Mesenteric fat pad (tissue), 1 donor: Measurements from ENCODE around the gene PPM1L. TPM values are rescaled to one million over a fixed set of nuclear protein-coding genes. Genes with fewer than 3 reads are reported as not detected.
A peak's percentile ranks its signal among the peaks of the same experiment; 100 is the strongest.
"Not testable (repeated sequence)": the region's sequence is repeated elsewhere in the genome, so short reads cannot be mapped to it uniquely, and the experiment has no call there.

Experiments
- DNase-seq: peaks from one replicate; pipeline ENCODE4 v3.0.0-alpha.2; 2020; ENCODE audit warnings: low spot score
- long read RNA-seq: library from polyadenylated mRNA; unstranded; transcript quantifications from one replicate; pipeline ENCODE4 v2.0.0, GENCODE V29; 2020
- total RNA-seq: library from RNA; stranded (reverse); fragmentation: NEBNext Ultra II Directional; extraction: Animal tissue kit (Norgen Biotek cat#: 25700); gene quantifications from one replicate; pipeline ENCODE4 v1.2.1, GENCODE V29; 2021
- donor health status: DM: yes; HTN: yes; CAD: no.

The PPM1L gene
- total RNA-seq: 12.7 TPM
- long read RNA-seq, partial matches to known transcripts: 0 of 3 reads
- long read RNA-seq, other reads (novel, unspliced or antisense): 3 of 3 reads

GRCh38 chr3:160755776-160756304 lies at the start of gene PPM1L:
PPM1L (plus strand) TSS chr3:160756231.
- DNase-seq: peak; percentile 91

- no peak for DNase-seq
These were observed 48.7 kb upstream of the PPM1L start for GRCh38 chr3:160707187-160707794.

- DNase-seq: no peak
These were observed 46.4 kb upstream of the PPM1L start for GRCh38 chr3:160709477-160710182.

GRCh38 chr3:160713144-160713543 lies 42.9 kb upstream of the PPM1L start:
- not testable (repeated sequence) for DNase-seq

GRCh38 chr3:160719710-160720109 lies 36.3 kb upstream of the PPM1L start:
- DNase-seq: no peak

GRCh38 chr3:160720123-160720746 lies 35.8 kb upstream of the PPM1L start:
- DNase-seq: no peak

DNA sequence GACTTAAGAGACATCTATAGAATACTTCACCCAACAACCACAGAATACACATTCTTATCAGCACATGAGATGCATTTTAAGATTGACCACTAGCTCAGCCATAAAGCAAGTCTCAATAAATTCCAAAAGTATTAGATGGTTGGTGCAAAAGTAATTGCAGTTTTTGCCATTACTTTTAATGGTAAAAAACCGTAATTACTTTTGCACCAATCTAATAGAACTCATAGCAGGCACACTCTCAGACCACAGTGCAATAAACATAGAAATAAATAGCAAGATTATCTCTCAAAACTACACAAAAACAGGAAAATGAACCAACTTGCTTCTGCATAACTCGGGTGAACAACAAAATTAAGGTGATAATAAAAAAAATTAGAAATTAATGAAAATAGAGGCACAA lies 33.7 kb upstream of the PPM1L start:
- DNase-seq: no peak

- DNase-seq: no peak
These were observed 30.7 kb upstream of the PPM1L start for GRCh38 chr3:160725338-160725737.

DNA sequence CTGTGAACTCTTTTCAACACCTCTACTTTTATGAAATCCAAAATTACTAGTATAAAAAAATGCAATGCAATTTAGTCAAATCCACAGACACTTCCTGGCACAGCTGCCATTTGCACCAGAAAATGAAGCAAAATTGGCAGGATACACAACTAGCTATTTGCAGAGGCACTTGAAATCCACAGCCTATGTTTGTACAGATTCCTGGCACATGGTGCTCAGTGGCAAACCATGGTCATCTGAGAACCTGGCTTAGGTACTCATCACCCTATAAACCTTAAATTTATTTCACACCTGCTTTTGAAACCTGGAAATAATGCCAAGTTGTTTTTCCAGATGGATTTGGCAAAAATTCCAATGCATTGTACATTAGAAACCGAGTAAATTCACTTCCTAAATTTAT lies 20.2 kb upstream of the PPM1L start:
- DNase-seq: no peak

DNA sequence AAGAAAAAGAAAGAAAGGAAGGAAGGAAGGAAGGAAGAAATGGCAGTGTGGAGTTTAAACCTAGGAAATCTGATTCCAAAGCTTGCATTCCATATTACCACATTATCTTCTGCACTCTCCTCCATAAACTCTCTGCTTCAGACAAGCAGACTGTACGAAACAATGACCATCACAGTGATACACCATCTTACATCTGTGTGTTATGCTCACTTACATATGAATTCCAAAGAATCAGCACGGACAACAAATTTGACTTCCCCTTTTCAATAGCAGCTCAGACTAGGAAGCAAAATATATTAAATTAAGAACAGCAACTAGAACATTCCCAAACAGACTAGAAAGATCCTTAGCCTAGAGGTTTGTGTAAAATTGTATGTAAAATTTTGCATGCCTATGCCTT lies 18.0 kb upstream of the PPM1L start:
- no peak for DNase-seq

GRCh38 chr3:160739079-160739478 lies 17.0 kb upstream of the PPM1L start:
- DNase-seq: no peak

DNA sequence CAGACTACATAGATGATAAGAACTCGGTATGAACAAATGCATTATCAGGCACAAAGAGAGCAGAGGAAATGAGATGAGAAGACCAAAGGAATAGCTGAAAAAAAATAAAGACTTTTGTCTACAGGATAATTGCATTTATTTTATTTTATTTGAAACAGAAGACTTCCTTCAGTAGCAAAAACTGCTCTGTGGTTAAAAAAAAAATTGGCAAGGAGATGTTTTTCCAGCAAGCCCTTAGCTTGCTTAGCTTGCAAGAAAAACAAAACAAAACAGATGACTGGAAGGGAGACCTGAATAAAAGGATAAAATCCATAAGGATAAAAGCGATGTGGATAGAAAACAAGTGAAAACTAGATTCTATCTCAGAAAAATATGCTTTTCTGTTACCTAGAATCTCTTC lies 9.1 kb upstream of the PPM1L start:
- DNase-seq: no peak

DNA sequence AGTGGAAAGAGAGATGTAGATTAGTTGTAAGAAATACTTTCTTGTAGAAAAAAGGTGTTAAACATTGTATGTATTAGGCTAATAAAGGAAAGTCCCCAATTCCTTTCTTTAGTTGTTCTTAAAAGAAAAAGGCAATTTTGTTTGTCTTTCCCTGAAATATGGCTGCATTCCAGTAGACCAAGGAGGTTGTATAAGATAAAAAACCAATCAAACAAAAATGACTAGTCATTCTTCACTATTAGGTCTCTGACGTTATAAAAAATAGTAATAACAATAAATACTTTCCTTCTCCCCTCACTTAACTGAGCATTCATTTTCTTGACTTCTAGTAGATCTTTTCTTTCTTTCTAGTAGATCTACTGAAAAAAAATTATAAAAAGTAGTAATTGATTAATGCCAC lies 8.6 kb upstream of the PPM1L start:
- no peak for DNase-seq

DNA sequence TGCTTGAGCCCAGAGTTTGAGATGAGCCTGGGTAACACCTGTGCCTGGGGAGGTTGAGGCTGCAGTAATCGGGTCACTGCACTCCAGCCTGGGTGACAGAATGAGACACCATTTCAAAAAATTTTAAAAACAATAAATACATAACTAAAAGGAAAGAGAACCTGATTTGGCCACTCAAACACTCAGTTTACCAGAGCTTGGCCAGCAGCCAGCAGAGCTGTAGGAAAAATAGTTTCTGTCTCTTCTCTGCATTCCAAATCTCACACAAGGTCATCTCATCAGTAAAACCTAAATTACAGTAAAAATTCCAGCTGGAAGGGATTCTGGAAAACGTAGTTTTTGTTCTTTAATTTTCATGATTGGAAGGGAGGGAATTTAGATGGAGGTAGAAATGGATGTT lies 7.8 kb upstream of the PPM1L start:
- no peak for DNase-seq

GRCh38 chr3:160748787-160749186 lies 7.2 kb upstream of the PPM1L start:
- DNase-seq: no peak

DNA sequence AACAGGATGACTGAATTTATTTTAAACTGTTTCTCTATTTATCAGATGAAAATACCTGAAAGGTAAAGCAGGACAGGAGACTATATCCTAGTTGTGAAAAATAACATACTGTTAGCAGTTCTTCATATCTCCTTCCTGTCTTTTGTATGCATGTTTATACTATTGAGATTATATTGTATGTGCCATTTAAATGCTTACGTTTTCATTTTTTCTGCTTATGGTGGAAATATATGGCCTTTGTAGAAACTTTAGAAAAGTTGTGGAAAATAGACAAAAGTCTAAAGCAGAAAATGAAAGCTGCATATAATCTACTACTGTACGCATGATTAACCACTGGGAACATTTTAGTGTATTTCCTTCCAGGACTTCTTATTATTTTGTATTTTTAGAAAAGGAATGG lies 2.1 kb upstream of the PPM1L start:
- DNase-seq: no peak

GRCh38 chr3:160754371-160754854 lies 1.6 kb upstream of the PPM1L start:
- peak; percentile 87 for DNase-seq

DNA sequence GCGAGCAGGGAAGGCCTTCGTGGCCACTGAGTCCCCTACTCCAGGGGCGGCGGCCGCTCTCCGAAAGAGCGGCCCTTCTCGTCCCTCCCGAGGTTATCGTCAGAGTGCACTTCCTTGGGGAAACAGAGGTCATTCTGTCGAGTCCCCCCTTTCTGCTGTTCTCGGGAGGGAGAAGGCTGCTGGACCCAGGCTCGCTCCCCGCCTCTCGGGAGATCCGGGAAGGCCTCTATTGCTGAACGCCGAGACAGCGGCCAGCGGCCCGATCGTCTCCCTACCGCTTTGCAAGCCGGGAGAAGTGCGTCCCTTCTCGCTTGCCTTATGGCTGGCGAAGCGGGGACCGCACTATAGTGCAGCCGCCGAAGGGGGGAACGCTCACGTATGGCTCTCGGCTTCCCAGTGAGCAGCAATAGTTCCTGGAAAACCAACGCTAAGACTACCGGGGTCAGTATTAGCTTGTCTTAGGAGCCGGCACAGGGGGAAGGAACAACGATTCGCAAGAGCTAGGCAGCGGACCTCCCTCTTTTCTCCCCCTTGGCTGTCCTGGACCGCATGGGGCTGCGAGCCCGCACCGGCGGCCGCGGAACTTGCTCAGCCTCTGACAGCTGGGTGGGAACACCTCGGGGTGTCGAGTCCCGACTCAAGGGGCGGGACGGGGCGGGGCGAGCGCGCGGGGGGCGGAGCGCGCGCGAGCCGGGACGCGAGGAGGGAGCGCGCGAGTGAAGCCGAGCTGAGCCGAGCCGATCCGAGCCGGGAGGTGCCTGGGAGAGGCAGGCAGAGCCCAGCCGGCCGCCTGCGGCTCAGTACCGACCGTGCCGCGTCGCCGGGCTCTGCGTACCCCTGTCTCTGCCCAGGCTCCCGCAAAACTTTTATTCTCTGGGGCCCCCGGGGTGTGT lies 930 bp upstream of the PPM1L start:
- peak; percentile 97 for DNase-seq

DNA sequence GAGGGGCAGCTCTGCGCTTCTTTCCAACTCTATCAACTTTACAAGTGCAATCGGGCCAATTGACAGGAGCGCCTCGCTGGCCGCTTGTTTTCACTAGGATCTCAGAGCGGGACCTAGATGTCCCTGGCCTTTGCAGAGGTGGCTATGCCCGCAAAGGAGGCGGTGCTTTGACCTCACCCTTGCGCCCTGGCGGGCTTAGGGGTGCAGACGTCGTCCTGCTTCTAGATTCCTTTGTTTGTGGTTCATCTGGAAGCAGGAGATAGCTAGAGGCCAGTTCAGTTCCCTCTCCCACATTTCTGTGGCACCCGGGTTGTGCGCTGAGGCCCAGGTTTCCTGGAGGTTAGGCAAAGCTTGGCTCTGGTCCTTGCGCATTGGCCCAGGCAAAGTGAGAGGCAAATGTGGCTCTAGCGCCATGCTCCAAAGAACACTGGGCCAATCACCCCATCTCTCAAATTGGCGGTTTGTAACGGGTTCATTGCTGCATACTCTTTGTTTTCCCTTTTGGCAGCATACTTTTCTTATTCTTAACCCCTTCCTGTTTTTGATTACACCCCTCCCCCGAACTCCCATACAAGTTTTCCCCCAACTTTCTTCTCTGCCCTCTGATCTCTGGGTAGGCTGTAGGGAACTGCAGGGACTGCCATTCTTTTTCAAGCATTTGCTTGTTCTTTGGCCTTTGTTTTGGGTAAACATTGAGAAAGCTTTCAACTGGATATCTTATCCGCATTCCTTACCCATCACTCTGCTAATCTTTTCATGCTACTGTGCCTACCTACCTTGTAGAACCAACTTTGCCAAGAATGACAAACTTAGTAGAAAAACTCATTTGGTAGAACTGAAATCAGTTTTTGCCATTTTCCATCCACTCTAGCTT lies 1.4 kb downstream of the PPM1L start:
- DNase-seq: no peak

GRCh38 chr3:160758929-160759577 lies 3.0 kb downstream of the PPM1L start:
- DNase-seq: no peak
